ENCODE data around the gene DTX3. TPM values are rescaled to one million over a fixed set of nuclear protein-coding genes. Genes with fewer than 3 reads are reported as not detected.
A peak's percentile ranks its signal among the peaks of the same experiment; 100 is the strongest.

Gene DTX3
- polyA plus RNA-seq, 1 donor from 2014 or later, result 0.91 TPM

DNA sequence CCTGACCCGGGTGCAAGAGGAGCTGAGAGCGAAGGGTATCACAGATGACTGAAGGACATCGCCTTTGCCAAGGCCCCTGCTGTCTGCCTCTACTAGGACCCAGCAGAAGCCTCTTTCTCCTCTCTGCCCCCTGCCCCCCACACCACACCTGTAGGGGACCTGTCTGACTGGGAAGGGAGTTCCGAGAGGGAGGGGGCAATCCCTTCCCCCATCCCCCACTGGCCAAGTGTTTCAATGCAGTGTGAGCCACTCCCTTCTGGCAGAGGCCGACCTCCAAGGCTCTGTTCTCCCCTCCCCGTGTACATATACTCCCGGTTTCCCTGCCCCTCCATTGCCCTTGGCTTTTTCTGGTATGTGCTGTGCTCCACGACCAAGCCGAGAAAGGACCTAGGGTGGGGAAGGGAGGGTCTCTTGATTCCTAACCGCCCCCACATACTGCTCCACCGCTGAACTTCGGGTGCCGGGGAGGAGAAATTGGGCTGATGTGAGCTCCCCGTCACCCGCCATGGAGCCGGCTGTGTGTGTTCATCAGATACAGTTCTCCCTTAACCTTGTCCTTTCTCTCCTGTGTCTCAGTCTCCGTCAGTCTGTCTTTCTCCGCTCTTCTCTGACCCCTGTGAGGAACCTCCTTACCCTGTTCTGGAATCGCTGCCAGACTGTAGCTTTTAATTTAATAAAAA is 4.6 kb downstream of the DTX3 start:
- Mint-ChIP-seq H3K27ac (no peak overlapping the region), H3K9me3 (no peaks in the 10 kb centered on the region), H3K4me1 (peaks cover 9 to 18% (median 17%) of the 10 kb centered on the region in 3 donors), H3K4me3 (peak overlapping the region in 1 of 4 donors; percentile 54), H3K27me3 (peaks cover 31% of the 10 kb centered on the region), H3K36me3 (no peaks in the 10 kb centered on the region)

DNA sequence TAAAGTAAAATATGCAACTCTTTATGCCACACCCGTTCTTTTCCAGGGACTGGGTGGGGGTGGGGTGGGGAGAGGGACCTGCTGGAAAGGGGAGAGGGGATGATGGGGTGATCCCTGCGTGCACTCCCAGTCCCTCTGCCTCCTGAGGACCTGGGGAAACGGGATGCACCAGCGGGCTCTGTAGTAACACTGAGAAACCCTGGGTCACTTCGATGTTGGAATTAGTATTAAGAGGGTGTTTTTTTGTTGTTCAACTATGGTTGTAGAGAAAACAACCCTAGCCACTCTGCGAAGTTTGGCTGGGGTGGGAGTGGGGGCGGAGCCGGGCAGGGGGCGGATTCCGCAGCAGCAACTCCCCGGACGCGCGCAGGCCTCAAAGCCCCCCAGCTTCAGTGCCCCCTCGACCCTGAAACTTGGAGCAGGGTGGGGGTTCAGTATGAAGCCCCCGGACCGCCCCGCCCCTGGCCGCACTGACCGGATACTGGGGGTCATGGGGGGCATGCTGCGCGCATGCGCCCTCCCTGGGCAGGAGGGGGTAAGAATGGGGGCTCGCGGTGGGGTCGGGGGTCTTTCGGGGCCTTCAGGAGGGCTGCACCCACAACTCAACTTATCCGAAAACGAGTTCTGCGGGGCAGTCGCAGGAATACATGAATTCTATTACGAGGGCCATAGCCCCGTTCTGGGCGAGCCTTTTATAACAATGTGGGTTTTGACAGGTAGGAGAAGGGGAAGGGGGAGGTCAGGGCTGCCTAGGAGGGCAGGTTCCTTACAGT is 5.3 kb downstream of the DTX3 start:
- peaks cover 16 to 24% (median 23%) of the 10 kb centered on the region in 3 donors for H3K4me1 Mint-ChIP-seq
- no peaks in the 10 kb centered on the region for H3K36me3 Mint-ChIP-seq
- peak overlapping the region in 1 of 3 donors; percentile 10 for H3K27ac Mint-ChIP-seq
- peaks cover 31% of the 10 kb centered on the region for H3K27me3 Mint-ChIP-seq
- peak overlapping the region; percentile 34 to 67 (median 45) for H3K4me3 Mint-ChIP-seq
- no peaks in the 10 kb centered on the region for H3K9me3 Mint-ChIP-seq

DNA sequence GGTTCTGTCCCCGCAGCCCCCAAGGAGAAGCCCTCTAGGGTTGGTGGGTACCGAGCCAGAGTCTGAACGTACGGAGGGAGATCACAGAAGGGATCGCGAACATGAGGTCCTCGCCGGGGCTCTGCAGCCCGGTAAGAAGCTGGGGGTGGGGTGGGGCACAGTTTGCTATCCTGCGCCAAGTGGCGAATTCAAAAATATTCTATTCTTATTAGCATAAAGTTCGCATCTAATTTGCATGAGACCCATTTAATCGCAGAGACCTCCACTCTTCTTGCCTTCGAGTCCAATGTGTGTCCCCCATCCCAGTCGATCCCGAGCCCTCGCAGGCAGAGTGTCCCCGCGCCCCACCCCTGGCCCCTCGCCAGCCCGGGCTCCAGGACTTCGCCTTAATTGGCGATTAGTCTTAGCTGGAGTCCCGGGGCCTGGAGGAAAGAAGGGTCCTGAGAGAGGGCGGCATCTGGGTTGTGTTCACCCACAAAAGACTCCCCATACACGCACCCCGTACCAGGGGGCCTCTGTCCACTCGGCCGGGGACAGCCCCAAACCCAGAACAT is 6.0 kb downstream of the DTX3 start:
- Mint-ChIP-seq H3K9me3 (no peaks in the 10 kb centered on the region), H3K27me3 (peaks cover 26% of the 10 kb centered on the region), H3K36me3 (no peaks in the 10 kb centered on the region), H3K4me3 (peak overlapping the region; percentile 34 to 72 (median 45)), H3K27ac (peak overlapping the region in 1 of 3 donors; percentile 10), H3K4me1 (peaks cover 23 to 28% (median 27%) of the 10 kb centered on the region in 3 donors)

DNA sequence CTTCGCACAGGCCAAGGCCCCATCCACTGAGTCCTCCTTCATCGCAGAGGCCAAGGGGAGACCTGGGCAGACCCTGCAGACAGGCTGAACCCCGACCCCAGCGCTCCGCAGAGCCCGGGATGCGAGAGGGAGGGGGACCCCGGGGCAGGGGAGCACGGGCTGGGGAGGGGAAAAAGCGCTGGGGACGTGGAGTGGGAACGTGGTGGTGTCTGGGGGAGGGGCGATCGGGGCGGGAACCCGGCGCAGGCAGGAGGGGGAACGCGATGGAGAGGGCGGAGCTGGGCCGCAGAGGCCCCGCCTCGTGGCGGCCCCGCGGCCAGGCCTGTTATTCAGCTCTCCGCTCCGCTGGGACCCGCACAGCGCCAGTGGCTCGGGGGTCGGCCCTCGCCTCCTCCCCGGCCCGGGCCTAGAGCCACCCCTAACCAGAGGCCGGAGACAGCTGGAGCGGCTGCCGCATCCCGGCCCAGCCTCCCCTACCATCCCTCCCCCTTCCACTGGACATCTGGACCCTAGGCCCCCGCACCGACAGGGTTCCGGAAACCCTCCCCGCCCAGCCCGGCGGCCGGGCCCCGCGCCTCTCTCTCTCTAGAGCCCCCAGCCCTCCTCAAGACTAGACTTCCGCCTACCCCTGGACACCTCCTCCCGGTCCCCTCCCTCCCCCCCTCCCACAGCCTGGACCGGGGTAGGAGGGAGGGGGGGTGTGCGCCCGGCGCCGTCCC is 6.6 kb downstream of the DTX3 start, which contains the start of gene ARHGEF25:
Gene ARHGEF25, plus strand, starts transcription at position 328 of the 719 bp plus-strand sequence. CDS start 460 bp downstream, outside the sequence.
- H3K27me3 Mint-ChIP-seq, result peaks cover 26% of the 10 kb centered on the region
- H3K4me3 Mint-ChIP-seq, result peak within 1 kb of the TSS; percentile 41 to 85 (median 68)
- no peaks in the 10 kb centered on the region for H3K9me3 Mint-ChIP-seq
- peaks cover 25 to 32% (median 29%) of the 10 kb centered on the region in 3 donors for H3K4me1 Mint-ChIP-seq
- H3K36me3 Mint-ChIP-seq, result no peaks in the 10 kb centered on the region
- peak within 1 kb of the TSS in 1 of 3 donors; percentile 10 for H3K27ac Mint-ChIP-seq

DNA sequence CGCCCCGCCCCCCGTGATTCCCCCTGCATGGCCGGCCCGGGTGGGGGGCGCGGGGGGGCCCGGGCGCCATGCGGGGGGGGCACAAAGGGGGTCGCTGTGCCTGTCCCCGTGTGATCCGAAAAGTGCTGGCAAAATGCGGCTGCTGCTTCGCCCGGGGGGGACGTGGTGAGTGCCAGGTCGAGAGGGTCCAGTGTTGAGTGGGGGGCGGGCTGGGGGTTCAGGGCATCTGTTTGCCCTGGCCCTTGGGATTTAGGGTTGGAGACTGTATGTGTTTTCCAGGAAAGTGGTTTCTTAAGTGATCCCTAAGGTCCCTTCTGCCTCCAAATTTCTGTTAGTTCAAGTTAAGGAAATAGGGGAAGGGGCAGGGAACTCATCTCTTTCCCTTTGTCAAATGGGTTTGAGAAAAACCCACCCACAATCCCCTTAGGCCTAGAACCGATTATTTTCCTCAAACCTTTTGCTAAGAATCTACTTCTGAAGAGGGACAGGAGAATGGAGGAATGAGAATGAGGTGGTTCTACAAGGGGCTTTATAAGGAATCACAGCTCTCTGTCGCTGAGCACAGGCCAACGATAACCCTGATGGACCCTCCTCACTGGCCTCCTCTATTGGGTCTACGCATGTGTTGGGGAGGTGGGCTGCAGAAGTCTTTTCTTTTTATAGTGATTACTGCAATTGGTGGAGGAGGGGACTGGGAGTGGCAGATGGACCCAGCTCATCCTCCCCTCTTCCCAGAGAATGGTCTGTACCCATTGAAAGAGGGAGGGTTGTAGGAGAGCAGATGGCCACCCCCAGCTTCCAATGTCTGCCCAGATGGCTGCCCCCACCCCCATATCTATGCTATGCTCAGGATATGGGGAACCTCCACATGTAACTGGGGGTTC is 7.4 kb downstream of the DTX3 start:
- Mint-ChIP-seq H3K4me3 (peak overlapping the region in 3 of 4 donors; percentile 52 to 85 (median 84)), H3K4me1 (peaks cover 29 to 32% (median 29%) of the 10 kb centered on the region in 3 donors), H3K27ac (no peak overlapping the region), H3K9me3 (no peaks in the 10 kb centered on the region), H3K27me3 (peaks cover 30% of the 10 kb centered on the region), H3K36me3 (no peaks in the 10 kb centered on the region)

DNA sequence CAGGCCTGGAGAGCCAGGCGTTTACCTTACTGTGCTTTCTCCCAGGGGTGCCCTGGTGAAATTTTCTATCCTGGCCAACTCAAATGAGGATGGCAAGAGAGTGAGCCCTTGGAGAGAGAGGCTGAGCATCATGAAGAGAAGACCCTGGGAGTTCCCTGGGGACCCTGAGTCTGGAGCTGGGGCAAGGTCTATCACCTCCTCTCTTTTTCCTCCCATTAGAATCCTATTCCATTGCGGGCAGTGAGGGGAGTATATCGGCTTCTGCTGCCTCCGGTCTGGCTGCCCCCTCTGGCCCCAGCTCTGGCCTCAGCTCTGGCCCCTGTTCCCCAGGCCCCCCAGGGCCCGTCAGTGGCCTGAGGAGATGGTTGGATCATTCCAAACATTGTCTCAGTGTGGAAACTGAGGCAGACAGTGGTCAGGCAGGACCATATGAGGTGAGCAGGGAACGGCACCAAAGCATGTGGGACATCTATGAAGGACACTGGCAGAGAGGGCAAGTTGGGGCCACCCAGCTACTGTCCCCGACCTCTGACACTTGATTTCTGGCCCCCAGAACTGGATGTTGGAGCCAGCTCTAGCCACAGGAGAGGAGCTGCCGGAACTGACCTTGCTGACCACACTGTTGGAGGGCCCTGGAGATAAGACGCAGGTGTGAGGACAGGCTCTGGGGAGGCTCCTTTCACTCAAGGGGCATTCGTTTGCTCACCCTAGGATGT is 8.2 kb downstream of the DTX3 start:
- H3K9me3 Mint-ChIP-seq, result no peaks in the 10 kb centered on the region
- no peaks in the 10 kb centered on the region for H3K36me3 Mint-ChIP-seq
- peaks cover 34% of the 10 kb centered on the region for H3K27me3 Mint-ChIP-seq
- H3K27ac Mint-ChIP-seq, result peak overlapping the region in 2 of 3 donors; percentile 74 to 80
- peak overlapping the region in 2 of 4 donors; percentile 54 to 79 for H3K4me3 Mint-ChIP-seq
- H3K4me1 Mint-ChIP-seq, result peaks cover 29 to 32% (median 29%) of the 10 kb centered on the region in 3 donors

DNA sequence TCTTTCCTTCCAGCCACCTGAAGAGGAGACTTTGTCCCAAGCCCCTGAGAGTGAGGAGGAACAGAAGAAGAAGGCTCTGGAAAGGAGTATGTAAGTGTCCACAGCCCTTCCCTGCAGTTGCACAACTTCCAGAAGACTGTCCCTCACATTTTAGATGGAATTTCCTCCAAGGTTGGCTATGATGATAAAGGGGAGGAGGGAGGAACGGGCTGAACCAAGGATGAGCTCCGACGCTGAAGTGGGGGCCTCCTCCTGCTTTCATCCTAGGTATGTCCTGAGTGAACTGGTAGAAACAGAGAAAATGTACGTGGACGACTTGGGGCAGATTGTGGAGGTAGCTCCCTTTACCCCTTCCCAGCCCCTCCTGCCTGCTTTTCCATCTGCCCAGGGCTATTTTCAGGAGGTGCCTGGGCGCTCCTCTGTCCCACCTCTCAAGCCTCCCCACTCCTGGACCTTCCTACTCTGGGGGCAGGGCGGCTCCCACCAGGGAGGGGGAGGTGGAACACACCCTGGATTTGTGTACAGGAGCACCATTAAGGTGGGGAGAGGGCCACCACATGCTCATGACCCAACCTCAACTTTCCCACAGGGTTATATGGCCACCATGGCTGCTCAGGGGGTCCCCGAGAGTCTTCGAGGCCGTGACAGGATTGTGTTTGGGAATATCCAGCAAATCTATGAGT is 8.9 kb downstream of the DTX3 start:
- peaks cover 37% of the 10 kb centered on the region for H3K27me3 Mint-ChIP-seq
- peak overlapping the region in 3 of 4 donors; percentile 54 to 79 (median 60) for H3K4me3 Mint-ChIP-seq
- no peaks in the 10 kb centered on the region for H3K36me3 Mint-ChIP-seq
- no peaks in the 10 kb centered on the region for H3K9me3 Mint-ChIP-seq
- H3K27ac Mint-ChIP-seq, result peak overlapping the region in 2 of 3 donors; percentile 74 to 80
- peaks cover 29 to 32% (median 29%) of the 10 kb centered on the region in 3 donors for H3K4me1 Mint-ChIP-seq

DNA sequence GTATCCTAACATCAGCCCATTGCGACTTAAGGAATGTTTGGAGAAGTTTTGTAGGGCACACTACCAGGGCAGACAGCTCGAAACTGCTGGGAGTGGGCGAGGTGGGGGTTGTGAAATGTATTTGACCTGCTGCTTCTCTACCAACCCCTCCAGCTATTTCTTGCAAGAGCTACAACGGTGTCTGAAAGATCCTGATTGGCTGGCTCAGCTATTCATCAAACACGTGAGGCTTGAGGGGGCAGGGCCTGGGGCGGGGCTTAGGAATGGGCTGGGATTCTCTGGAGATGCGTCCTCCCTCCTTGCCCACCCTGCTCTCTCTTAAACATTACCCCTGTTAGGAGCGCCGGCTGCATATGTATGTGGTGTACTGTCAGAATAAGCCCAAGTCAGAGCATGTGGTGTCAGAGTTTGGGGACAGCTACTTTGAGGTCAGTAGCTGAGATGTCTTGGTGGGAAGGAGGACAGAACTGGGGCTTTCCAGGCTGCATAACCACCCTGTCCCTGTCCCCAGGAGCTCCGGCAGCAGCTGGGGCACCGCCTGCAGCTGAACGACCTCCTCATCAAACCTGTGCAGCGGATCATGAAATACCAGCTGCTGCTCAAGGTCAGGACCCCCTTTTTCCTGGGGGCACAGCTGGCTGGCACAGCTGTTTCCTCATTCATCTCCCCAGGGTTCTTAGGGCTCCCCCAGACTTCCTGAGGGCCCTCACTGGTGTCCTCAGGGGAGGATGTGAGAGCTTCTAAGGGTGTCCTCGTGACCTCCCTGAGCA is 9.7 kb downstream of the DTX3 start:
- H3K27ac Mint-ChIP-seq, result peak overlapping the region; percentile 74 to 94 (median 83)
- H3K9me3 Mint-ChIP-seq, result no peaks in the 10 kb centered on the region
- peaks cover 38% of the 10 kb centered on the region for H3K27me3 Mint-ChIP-seq
- peaks cover 34 to 38% (median 35%) of the 10 kb centered on the region in 3 donors for H3K4me1 Mint-ChIP-seq
- no peaks in the 10 kb centered on the region for H3K36me3 Mint-ChIP-seq
- H3K4me3 Mint-ChIP-seq, result peak overlapping the region; percentile 47 to 89 (median 74)

DNA sequence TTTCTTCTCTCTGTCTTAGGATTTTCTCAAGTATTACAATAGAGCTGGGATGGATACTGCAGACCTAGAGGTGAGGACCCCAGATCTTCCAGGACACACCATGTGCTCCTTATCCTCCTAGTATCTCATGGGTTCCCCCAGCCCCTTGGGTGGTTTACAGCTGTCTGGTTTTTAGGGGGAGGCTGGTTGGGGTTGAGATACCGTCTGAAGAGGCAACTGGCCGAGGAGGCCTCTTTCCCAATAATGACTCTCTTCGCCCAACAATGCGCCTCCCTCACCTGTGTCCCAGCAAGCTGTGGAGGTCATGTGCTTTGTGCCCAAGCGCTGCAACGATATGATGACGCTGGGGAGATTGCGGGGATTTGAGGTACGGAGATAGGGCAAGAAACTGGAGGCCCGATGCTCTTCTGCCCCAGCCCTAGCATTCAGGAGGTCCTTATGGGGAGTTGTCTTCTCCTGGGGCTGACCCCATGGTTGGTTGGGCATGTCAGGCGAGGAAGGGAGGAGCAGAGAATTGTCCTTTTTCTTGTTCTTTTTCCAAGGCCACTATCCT is 10.4 kb downstream of the DTX3 start:
- Mint-ChIP-seq H3K4me1 (peaks cover 34 to 42% (median 35%) of the 10 kb centered on the region in 3 donors), H3K9me3 (no peaks in the 10 kb centered on the region), H3K27ac (peak overlapping the region in 2 of 3 donors; percentile 74 to 83), H3K4me3 (peak overlapping the region in 3 of 4 donors; percentile 60 to 89 (median 87)), H3K27me3 (peaks cover 38% of the 10 kb centered on the region), H3K36me3 (no peaks in the 10 kb centered on the region)

DNA sequence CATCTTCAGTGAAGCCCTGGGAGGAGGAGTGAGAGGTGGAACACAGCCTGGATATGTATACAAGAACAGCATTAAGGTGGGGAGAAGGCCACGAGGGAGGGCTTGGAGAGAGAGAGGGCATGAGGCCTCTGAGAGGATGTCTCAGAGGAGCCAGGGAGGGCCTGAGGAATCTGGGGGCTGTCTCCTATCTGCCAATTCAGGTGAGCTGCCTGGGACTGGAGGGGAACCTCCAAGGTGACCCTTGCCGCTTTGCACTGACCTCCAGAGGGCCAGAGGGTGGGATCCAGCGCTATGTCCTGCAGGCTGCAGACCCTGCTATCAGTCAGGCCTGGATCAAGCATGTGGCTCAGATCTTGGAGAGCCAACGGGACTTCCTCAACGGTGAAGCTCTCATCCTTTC is 11.0 kb downstream of the DTX3 start:
- Mint-ChIP-seq H3K4me1 (peaks cover 35 to 42% (median 35%) of the 10 kb centered on the region in 3 donors), H3K9me3 (no peaks in the 10 kb centered on the region), H3K4me3 (no peak overlapping the region), H3K36me3 (no peaks in the 10 kb centered on the region), H3K27me3 (peaks cover 39% of the 10 kb centered on the region), H3K27ac (peak overlapping the region; percentile 67 to 83 (median 74))

DNA sequence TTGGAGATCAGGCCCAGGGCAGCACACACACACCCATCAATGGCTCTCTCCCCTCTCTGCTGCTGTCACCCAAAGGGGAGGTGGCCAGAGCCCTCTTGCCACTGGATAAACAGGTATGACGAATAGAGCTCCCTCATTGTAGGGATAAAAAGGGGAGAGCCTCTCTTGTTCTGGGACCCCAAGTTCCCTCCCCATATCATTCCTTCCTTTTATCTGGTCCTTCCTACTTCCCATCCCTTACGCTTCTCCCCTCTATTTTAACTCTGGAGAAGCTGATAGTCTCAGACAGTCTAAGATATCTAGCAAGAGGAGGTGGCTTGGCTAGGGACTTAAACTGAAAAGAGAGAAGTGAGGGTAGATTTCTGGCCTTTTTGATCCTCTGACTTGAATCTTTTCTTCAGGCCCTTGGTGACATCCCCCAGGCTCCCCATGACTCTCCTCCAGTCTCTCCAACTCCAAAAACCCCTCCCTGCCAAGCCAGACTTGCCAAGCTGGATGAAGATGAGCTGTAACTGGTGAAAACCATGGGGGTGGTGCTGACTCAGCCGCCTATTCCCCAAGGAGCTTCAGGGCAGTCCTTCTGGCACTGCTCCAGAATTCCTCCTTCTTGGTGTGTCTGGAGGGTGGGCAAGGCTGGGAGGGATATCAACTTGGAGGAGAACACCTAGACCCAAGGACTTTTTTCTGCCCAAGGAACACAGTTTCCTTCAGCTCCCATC is 11.9 kb downstream of the DTX3 start:
- H3K9me3 Mint-ChIP-seq, result no peaks in the 10 kb centered on the region
- peaks cover 44% of the 10 kb centered on the region for H3K27me3 Mint-ChIP-seq
- peak overlapping the region in 1 of 3 donors; percentile 74 for H3K27ac Mint-ChIP-seq
- H3K4me1 Mint-ChIP-seq, result peaks cover 36 to 50% (median 40%) of the 10 kb centered on the region in 3 donors
- no peaks in the 10 kb centered on the region for H3K36me3 Mint-ChIP-seq
- H3K4me3 Mint-ChIP-seq, result no peak overlapping the region

All from IgD-negative memory B cell (primary cell).